Measurements from ENCODE around the gene DISC1.

DNA sequence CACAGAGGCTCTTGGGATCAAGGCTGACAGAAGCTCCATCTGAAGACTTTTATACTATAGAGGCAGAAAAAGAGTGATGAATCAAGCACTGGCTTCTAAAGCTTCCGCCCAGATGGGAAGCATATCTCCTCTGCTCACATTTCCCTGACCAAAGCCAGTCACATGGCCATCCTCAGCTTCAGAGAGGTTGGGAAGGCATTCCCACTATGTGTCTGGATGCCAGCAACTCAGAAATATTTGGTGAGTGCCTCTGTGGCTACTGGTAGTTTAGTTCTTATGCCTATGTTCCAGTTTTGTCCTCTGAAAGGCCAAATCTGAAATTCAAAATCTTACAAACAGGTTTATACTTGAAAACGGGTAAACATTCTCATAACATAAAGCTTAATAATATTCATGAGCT, 9.9 kb upstream of the DISC1 start:
- TF ChIP-seq, protein P1, sequence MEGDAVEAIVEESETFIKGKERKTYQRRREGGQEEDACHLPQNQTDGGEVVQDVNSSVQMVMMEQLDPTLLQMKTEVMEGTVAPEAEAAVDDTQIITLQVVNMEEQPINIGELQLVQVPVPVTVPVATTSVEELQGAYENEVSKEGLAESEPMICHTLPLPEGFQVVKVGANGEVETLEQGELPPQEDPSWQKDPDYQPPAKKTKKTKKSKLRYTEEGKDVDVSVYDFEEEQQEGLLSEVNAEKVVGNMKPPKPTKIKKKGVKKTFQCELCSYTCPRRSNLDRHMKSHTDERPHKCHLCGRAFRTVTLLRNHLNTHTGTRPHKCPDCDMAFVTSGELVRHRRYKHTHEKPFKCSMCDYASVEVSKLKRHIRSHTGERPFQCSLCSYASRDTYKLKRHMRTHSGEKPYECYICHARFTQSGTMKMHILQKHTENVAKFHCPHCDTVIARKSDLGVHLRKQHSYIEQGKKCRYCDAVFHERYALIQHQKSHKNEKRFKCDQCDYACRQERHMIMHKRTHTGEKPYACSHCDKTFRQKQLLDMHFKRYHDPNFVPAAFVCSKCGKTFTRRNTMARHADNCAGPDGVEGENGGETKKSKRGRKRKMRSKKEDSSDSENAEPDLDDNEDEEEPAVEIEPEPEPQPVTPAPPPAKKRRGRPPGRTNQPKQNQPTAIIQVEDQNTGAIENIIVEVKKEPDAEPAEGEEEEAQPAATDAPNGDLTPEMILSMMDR (IDR thresholded peaks at IDR 0.05; ENCODE audit: low read depth, low read length): no peak
- no peak for TF ChIP-seq EZH2phosphoT487 (IDR thresholded peaks at IDR 0.05; ENCODE audit: low read depth)
